Stimulated activated CD4-positive, alpha-beta T cell treated with anti-CD3 and anti-CD28 coated beads, Interleukin-2, amount 100 ng/mL, for 48 hours (primary cell): ENCODE measurements around the gene ZDHHC8.

ENCODE experiments used
- DNase-seq, 2 donors: peaks; one replicate each; pipeline ENCODE4 v3.0.0-alpha.2; 2020

Gene ZDHHC8

GRCh38 chr22:20181194-20181883 is 49.7 kb downstream of the ZDHHC8 start:
- DNase-seq = no peak

GRCh38 chr22:20181884-20182236 is 50.3 kb downstream of the ZDHHC8 start:
- DNase-seq = no peak

- DNase-seq = no peak
Measured at GRCh38 chr22:20182365-20182764, 50.8 kb downstream of the ZDHHC8 start.

GRCh38 chr22:20183101-20183500 is 51.5 kb downstream of the ZDHHC8 start:
- no peak for DNase-seq

GRCh38 chr22:20183823-20184222 is 52.2 kb downstream of the ZDHHC8 start:
- DNase-seq = no peak

GRCh38 chr22:20184501-20185165 is 53.0 kb downstream of the ZDHHC8 start:
- no peak for DNase-seq

GRCh38 chr22:20185750-20186149 is 54.1 kb downstream of the ZDHHC8 start:
- no peak for DNase-seq

- no peak for DNase-seq
Measured at GRCh38 chr22:20186183-20186870, 54.7 kb downstream of the ZDHHC8 start.

- no peak for DNase-seq
Measured at GRCh38 chr22:20186871-20187546, 55.4 kb downstream of the ZDHHC8 start.

- DNase-seq = no peak
Measured at GRCh38 chr22:20187777-20188566, 56.4 kb downstream of the ZDHHC8 start.

GRCh38 chr22:20188567-20188877 is 56.9 kb downstream of the ZDHHC8 start:
- no peak for DNase-seq

- DNase-seq = no peak
Measured at GRCh38 chr22:20191000-20191515, 59.5 kb downstream of the ZDHHC8 start.

- DNase-seq = no peak
Measured at GRCh38 chr22:20191803-20192202, 60.2 kb downstream of the ZDHHC8 start.

- DNase-seq = no peak
Measured at GRCh38 chr22:20192293-20192971, 60.8 kb downstream of the ZDHHC8 start.

GRCh38 chr22:20192972-20193760 is 61.6 kb downstream of the ZDHHC8 start:
- DNase-seq = no peak

- DNase-seq = no peak
Measured at GRCh38 chr22:20193761-20194494, 62.3 kb downstream of the ZDHHC8 start.

- DNase-seq = no peak
Measured at GRCh38 chr22:20194681-20195593, 63.3 kb downstream of the ZDHHC8 start.

- DNase-seq = no peak
Measured at GRCh38 chr22:20196094-20196842, 64.7 kb downstream of the ZDHHC8 start.
